ENCODE results near the gene CTDSPL.

The CTDSPL gene

GRCh38 chr3:37902674-37903073 lies 41.0 kb downstream of the CTDSPL start:
- H3K4me1 ChIP-seq (ENCODE audit: insufficient read depth, insufficient read length), result peaks cover 18% of the 10 kb centered on the region
- no peak for TF ChIP-seq ZNF274 (IDR thresholded peaks at IDR 0.05; ENCODE audit: low read depth, low read length)
- no peak for TF ChIP-seq YY1 (IDR thresholded peaks at IDR 0.05; ENCODE audit: insufficient read depth, insufficient read length)
- no peak for TF ChIP-seq SUZ12 (IDR thresholded peaks at IDR 0.05; ENCODE audit: extremely low read depth, insufficient read depth, insufficient read length)
- H3K9ac ChIP-seq (ENCODE audit: insufficient read length, low read depth), result no peak overlapping the region
- H3K27me3 ChIP-seq (ENCODE audit: insufficient read depth, insufficient read length), result no peaks in the 10 kb centered on the region
- H3K9me3 ChIP-seq (ENCODE audit: insufficient read depth, low read length), result no peaks in the 10 kb centered on the region
- no peak for DNase-seq (ENCODE audit: low read depth, low spot score)
- peaks cover 13% of the 10 kb centered on the region for H3K36me3 ChIP-seq (ENCODE audit: insufficient read depth, insufficient read length, low read length)
- no peak overlapping the region for H3K4me3 ChIP-seq (ENCODE audit: insufficient read length, low read depth)

DNA sequence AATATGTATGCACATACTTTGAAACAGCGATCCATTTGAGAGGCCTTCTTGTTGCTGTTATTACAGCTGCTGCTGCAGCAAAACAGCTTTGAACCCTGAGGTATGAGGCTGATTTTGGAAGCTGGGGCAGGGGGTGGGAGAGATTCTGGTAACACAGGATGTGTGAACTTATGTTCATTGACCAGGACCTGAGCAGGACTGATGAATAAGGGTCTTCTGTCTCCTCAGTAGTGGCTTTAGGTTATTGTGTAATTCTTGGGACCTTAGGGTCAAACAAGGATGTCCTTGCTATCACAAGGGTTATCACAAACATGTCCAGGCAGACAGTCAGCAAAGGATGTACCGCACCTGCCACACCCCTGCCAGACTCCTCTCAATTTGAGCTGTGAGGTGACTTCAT lies 41.6 kb downstream of the CTDSPL start:
- Histone ChIP-seq H3K4me1 (ENCODE audit: insufficient read depth, insufficient read length) (peaks cover 18% of the 10 kb centered on the region), H3K9me3 (ENCODE audit: insufficient read depth, low read length) (no peaks in the 10 kb centered on the region), H3K27me3 (ENCODE audit: insufficient read depth, insufficient read length) (no peaks in the 10 kb centered on the region), H3K4me3 (ENCODE audit: insufficient read length, low read depth) (no peak overlapping the region), H3K36me3 (ENCODE audit: insufficient read depth, insufficient read length, low read length) (peaks cover 13% of the 10 kb centered on the region), H3K9ac (ENCODE audit: insufficient read length, low read depth) (no peak overlapping the region)
- TF ChIP-seq YY1 (IDR thresholded peaks at IDR 0.05; ENCODE audit: insufficient read depth, insufficient read length), result no peak
- TF ChIP-seq SUZ12 (IDR thresholded peaks at IDR 0.05; ENCODE audit: extremely low read depth, insufficient read depth, insufficient read length), result no peak
- no peak for TF ChIP-seq ZNF274 (IDR thresholded peaks at IDR 0.05; ENCODE audit: low read depth, low read length)
- DNase-seq (ENCODE audit: low read depth, low spot score), result no peak

DNA sequence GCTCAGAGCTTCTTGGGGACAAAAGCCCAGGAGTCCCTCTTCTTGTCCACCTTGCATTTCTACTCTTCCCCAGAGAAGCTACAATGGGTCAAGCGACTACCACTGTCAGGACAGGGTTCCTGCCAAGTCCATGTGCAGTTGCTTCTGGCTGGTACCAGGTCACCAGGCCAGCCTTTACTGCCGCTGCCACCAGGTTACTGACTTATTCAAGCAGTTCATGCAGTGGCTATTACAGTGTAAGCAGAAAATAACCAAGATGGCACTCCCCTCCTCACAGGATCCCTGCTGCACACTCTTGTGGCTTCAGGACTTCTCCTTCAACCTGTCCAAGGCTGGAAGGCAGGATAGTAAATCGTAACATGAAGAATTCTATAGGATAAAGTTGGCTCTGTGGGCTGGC lies 42.1 kb downstream of the CTDSPL start:
- H3K36me3 ChIP-seq (ENCODE audit: insufficient read depth, insufficient read length, low read length), result peaks cover 13% of the 10 kb centered on the region
- no peak for DNase-seq (ENCODE audit: low read depth, low spot score)
- peaks cover 18% of the 10 kb centered on the region for H3K4me1 ChIP-seq (ENCODE audit: insufficient read depth, insufficient read length)
- H3K27me3 ChIP-seq (ENCODE audit: insufficient read depth, insufficient read length), result no peaks in the 10 kb centered on the region
- TF ChIP-seq SUZ12 (IDR thresholded peaks at IDR 0.05; ENCODE audit: extremely low read depth, insufficient read depth, insufficient read length) (no peak), YY1 (IDR thresholded peaks at IDR 0.05; ENCODE audit: insufficient read depth, insufficient read length) (no peak), ZNF274 (IDR thresholded peaks at IDR 0.05; ENCODE audit: low read depth, low read length) (no peak)
- H3K9ac ChIP-seq (ENCODE audit: insufficient read length, low read depth), result no peak overlapping the region
- no peaks in the 10 kb centered on the region for H3K9me3 ChIP-seq (ENCODE audit: insufficient read depth, low read length)
- no peak overlapping the region for H3K4me3 ChIP-seq (ENCODE audit: insufficient read length, low read depth)

DNA sequence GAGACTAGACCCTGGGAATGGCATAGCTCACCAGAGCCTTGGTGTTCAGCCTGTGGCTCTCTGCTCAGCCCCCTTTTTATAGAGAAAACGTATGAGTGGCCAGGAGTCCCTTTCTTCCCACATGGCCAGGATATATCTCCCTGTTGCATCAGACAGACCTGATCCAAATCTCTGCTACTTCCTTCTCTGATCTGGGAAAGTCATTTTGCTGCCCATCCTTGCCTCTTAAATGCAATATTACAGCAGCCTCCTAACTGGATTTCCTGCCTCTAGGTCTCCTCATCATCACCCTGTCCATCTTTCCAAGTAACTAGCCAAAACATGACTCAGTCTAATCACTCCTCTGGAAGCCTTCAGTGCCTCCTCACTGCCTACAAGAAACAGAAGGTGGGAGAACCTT lies 42.9 kb downstream of the CTDSPL start:
- Histone ChIP-seq H3K9me3 (ENCODE audit: insufficient read depth, low read length) (no peaks in the 10 kb centered on the region), H3K4me3 (ENCODE audit: insufficient read length, low read depth) (no peak overlapping the region), H3K9ac (ENCODE audit: insufficient read length, low read depth) (no peak overlapping the region), H3K27me3 (ENCODE audit: insufficient read depth, insufficient read length) (no peaks in the 10 kb centered on the region), H3K36me3 (ENCODE audit: insufficient read depth, insufficient read length, low read length) (peaks cover 13% of the 10 kb centered on the region), H3K4me1 (ENCODE audit: insufficient read depth, insufficient read length) (peaks cover 23% of the 10 kb centered on the region)
- no peak for TF ChIP-seq SUZ12 (IDR thresholded peaks at IDR 0.05; ENCODE audit: extremely low read depth, insufficient read depth, insufficient read length)
- no peak for TF ChIP-seq YY1 (IDR thresholded peaks at IDR 0.05; ENCODE audit: insufficient read depth, insufficient read length)
- no peak for TF ChIP-seq ZNF274 (IDR thresholded peaks at IDR 0.05; ENCODE audit: low read depth, low read length)
- DNase-seq (ENCODE audit: low read depth, low spot score), result no peak

DNA sequence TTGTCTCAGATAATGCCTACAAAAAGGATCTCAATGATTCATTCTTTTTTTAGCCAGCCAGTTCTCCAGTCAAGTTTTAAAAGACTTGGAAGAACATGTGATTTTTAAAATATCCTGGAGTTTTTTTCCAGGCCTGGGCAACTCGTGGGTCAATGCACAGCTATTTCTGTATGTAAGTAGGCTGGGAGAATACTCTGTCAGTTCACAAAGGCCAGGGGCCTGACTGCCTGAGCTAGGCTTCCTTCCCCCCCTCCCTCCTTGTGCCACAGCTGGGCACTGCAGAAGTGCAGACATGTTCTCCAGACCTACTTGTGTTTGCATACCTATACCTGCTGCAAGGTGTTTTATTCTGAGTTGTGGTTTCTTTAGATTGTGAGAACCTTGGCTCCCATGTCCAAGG lies 43.7 kb downstream of the CTDSPL start:
- H3K4me3 ChIP-seq (ENCODE audit: insufficient read length, low read depth), result no peak overlapping the region
- TF ChIP-seq YY1 (IDR thresholded peaks at IDR 0.05; ENCODE audit: insufficient read depth, insufficient read length) (no peak), SUZ12 (IDR thresholded peaks at IDR 0.05; ENCODE audit: extremely low read depth, insufficient read depth, insufficient read length) (no peak), ZNF274 (IDR thresholded peaks at IDR 0.05; ENCODE audit: low read depth, low read length) (no peak)
- no peaks in the 10 kb centered on the region for H3K27me3 ChIP-seq (ENCODE audit: insufficient read depth, insufficient read length)
- peaks cover 23% of the 10 kb centered on the region for H3K4me1 ChIP-seq (ENCODE audit: insufficient read depth, insufficient read length)
- H3K9ac ChIP-seq (ENCODE audit: insufficient read length, low read depth), result no peak overlapping the region
- no peaks in the 10 kb centered on the region for H3K9me3 ChIP-seq (ENCODE audit: insufficient read depth, low read length)
- peaks cover 13% of the 10 kb centered on the region for H3K36me3 ChIP-seq (ENCODE audit: insufficient read depth, insufficient read length, low read length)
- no peak for DNase-seq (ENCODE audit: low read depth, low spot score)

- peaks cover 13% of the 10 kb centered on the region for H3K36me3 ChIP-seq (ENCODE audit: insufficient read depth, insufficient read length, low read length)
- no peaks in the 10 kb centered on the region for H3K9me3 ChIP-seq (ENCODE audit: insufficient read depth, low read length)
- TF ChIP-seq YY1 (IDR thresholded peaks at IDR 0.05; ENCODE audit: insufficient read depth, insufficient read length), result no peak
- no peak for TF ChIP-seq SUZ12 (IDR thresholded peaks at IDR 0.05; ENCODE audit: extremely low read depth, insufficient read depth, insufficient read length)
- no peak for TF ChIP-seq ZNF274 (IDR thresholded peaks at IDR 0.05; ENCODE audit: low read depth, low read length)
- H3K27me3 ChIP-seq (ENCODE audit: insufficient read depth, insufficient read length), result no peaks in the 10 kb centered on the region
- DNase-seq (ENCODE audit: low read depth, low spot score), result no peak
- no peak overlapping the region for H3K4me3 ChIP-seq (ENCODE audit: insufficient read length, low read depth)
- peaks cover 23% of the 10 kb centered on the region for H3K4me1 ChIP-seq (ENCODE audit: insufficient read depth, insufficient read length)
- H3K9ac ChIP-seq (ENCODE audit: insufficient read length, low read depth), result no peak overlapping the region
Observed at GRCh38 chr3:37905987-37906674, 44.5 kb downstream of the CTDSPL start.

DNA sequence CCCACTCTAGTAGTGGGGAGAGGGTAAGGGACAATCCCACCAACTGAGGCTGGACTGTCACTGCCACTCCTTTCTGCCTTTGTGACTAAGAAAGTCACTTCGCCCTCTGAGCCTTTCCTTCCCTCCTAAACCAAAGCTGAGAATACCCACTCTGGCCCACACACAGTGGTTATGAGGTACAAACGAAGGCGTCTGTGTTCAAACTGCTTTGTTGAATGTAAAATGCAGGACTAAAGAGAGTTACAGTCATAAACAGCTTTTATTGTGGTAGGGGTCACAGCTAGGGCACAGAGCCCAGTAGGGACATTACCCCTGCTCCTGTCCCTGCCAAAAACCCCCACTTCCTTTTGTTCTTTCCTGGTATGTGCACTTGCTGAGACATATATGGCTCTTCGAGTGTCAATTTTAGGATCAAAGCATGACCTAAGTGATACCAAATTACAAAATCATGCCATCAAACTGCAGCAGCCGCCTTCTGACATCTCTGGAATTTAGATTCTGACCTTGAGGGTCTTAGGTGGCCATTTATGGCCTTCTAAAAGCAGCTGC lies 45.1 kb downstream of the CTDSPL start:
- Histone ChIP-seq H3K36me3 (ENCODE audit: insufficient read depth, insufficient read length, low read length) (peaks cover 16% of the 10 kb centered on the region), H3K9me3 (ENCODE audit: insufficient read depth, low read length) (no peaks in the 10 kb centered on the region), H3K9ac (ENCODE audit: insufficient read length, low read depth) (no peak overlapping the region), H3K4me1 (ENCODE audit: insufficient read depth, insufficient read length) (peaks cover 23% of the 10 kb centered on the region), H3K4me3 (ENCODE audit: insufficient read length, low read depth) (no peak overlapping the region), H3K27me3 (ENCODE audit: insufficient read depth, insufficient read length) (no peaks in the 10 kb centered on the region)
- no peak for TF ChIP-seq SUZ12 (IDR thresholded peaks at IDR 0.05; ENCODE audit: extremely low read depth, insufficient read depth, insufficient read length)
- TF ChIP-seq YY1 (IDR thresholded peaks at IDR 0.05; ENCODE audit: insufficient read depth, insufficient read length), result no peak
- TF ChIP-seq ZNF274 (IDR thresholded peaks at IDR 0.05; ENCODE audit: low read depth, low read length), result no peak
- no peak for DNase-seq (ENCODE audit: low read depth, low spot score)
